Activated CD4-positive, alpha-beta T cell treated with anti-CD3 and anti-CD28 coated beads, Interleukin-2, amount 50 U/mL, for 48 hours (primary cell): ENCODE results near the gene SLC12A3.
"Not testable (repeated sequence)": the region's sequence is repeated elsewhere in the genome, so short reads cannot be mapped to it uniquely, and the experiment has no call there.

Source experiments
- DNase-seq, 2 experiments: peaks; one replicate each; pipeline ENCODE4 v3.0.0-alpha.2; 2020

The SLC12A3 gene

GRCh38 chr16:56929639-56930038 is 64.6 kb downstream of the SLC12A3 start:
- DNase-seq = no peak

GRCh38 chr16:56930486-56931270 is 65.7 kb downstream of the SLC12A3 start:
- no peak for DNase-seq

GRCh38 chr16:56931271-56931891 is 66.4 kb downstream of the SLC12A3 start:
- DNase-seq = peak in 1 of 2 experiments; percentile 36

GRCh38 chr16:56931892-56932720 is 67.1 kb downstream of the SLC12A3 start, which contains the start of gene HERPUD1:
Gene HERPUD1 (plus strand): TSS chr16:56932142. CDS start chr16:56932245, 103 bp downstream.
- peak; percentile 98 to 99 for DNase-seq

- peak; percentile 44 to 53 for DNase-seq
Measured at GRCh38 chr16:56932721-56933619, 68.0 kb downstream of the SLC12A3 start.

- no peak for DNase-seq
Measured at GRCh38 chr16:56933828-56934598, 69.0 kb downstream of the SLC12A3 start.

GRCh38 chr16:56934599-56935145 is 69.7 kb downstream of the SLC12A3 start:
- not testable (repeated sequence) for DNase-seq

GRCh38 chr16:56935201-56935600 is 70.2 kb downstream of the SLC12A3 start:
- DNase-seq = no peak

GRCh38 chr16:56936491-56936890 is 71.5 kb downstream of the SLC12A3 start:
- DNase-seq = no peak

- DNase-seq = no peak
Measured at GRCh38 chr16:56936950-56937349, 71.9 kb downstream of the SLC12A3 start.

- peak; percentile 48 to 65 for DNase-seq
Measured at GRCh38 chr16:56938664-56939513, 73.9 kb downstream of the SLC12A3 start.

GRCh38 chr16:56939801-56940200 is 74.8 kb downstream of the SLC12A3 start:
- DNase-seq = no peak

GRCh38 chr16:56941092-56941491 is 76.1 kb downstream of the SLC12A3 start:
- DNase-seq = no peak

- no peak for DNase-seq
Measured at GRCh38 chr16:56941856-56942331, 76.9 kb downstream of the SLC12A3 start.

- no peak for DNase-seq
Measured at GRCh38 chr16:56943761-56944375, 78.9 kb downstream of the SLC12A3 start.

GRCh38 chr16:56944954-56945839 is 80.2 kb downstream of the SLC12A3 start:
- peak; percentile 38 to 62 for DNase-seq

GRCh38 chr16:56945847-56946527 is 81.0 kb downstream of the SLC12A3 start:
- DNase-seq = no peak
